GM04504 (cell line): ENCODE data around the gene BAD.
"Not testable (repeated sequence)": the region's sequence is repeated elsewhere in the genome, so short reads cannot be mapped to it uniquely, and the experiment has no call there.

Experiments used
- DNase-seq: peaks from one replicate; pipeline ENCODE4 v3.0.0-alpha.2; 2012; ENCODE audit warnings: low read depth

The BAD gene

DNA sequence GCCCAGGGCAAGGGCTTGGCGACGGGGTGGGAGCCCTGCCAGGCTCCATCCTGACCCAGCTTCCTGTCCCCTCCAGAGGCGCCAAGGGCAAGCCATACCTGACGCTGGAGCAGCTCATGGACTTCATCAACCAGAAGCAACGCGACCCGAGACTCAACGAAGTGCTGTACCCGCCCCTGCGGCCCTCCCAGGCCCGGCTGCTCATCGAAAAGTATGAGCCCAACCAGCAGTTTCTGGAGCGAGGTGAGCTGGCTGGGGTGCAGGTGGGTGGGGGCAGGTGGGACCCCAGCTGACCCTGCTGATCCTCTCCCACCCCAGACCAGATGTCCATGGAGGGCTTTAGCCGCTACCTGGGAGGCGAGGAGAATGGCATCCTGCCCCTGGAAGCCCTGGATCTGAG lies 28.2 kb downstream of the BAD start:
- DNase-seq: no peak

DNA sequence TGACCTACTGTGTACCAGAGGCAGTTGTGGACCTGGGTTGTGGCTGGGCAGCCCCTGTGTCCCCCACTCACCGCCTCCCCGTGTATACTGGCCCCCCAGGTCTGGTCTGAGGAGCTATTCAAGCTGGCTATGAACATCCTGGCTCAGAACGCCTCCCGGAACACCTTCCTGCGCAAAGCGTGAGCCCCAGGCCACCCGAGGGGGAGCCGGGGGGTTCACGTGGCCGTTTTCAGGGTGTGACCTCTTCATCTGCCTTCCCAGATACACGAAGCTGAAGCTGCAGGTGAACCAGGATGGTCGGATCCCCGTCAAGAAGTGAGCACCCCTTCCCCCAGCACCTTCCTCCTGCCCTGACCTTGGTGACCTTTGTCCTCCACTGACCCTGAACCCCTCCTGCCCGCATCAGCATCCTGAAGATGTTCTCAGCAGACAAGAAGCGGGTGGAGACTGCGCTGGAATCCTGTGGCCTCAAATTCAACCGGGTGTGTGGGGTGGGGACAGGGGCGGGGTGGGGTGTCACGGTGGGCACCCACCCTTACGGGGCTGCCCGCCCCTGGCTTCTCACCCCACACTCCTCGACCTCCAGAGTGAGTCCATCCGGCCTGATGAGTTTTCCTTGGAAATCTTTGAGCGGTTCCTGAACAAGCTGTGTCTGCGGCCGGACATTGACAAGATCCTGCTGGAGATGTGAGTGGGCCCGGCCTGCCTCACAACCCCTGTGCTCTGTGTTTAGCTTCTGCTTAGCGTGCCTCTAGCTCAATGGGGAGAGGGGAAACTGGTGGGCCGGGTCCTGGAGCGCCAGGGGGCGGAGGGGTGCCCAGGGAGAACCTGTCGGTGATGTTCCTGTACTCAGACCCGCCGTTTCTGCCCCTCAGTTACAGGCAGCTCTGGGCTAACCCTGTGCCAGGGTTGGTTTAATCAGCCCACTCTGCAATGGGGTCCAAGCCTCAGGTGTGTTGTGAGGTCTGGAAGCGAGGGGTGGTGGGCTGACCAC lies 29.0 kb downstream of the BAD start:
- no peak for DNase-seq

DNA sequence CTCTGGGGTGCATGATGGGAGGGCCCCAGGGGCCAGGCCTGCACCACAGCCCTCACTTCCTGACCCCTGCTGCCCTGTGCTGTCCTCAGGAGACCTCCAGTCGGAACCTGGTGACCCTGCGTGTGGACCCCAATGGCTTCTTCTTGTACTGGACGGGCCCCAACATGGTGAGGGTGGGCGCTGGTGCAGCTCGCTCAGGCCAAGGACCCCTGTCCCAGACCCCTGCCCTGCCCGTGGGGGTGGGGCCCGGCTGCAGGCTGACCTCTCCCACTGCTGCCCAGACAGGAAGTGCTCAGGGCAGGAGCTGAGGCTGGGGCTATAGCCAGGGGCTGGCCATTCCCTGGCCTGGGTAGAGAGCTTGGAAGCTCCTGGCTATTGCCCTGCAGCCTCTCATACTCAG lies 30.1 kb downstream of the BAD start:
- DNase-seq: no peak

DNA sequence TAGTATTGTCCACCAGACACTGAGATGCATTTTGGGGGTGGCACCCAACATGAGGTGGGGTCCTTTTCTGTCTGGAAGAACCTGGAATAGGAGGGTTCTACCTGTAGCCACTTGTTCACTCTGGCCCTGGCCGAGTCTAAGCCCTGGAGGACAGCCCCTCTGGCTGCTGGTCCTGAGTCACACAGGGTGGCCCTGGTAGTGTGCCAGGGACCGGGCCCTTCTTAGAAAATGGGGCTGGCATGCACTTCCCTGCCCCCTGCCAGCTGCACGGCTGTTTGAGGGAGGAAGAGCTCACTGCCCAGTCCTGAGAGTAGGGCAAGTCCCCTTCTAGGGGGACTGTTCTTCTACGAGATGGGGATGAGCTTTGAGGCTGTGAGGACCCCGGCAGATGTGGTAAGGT lies 31.0 kb downstream of the BAD start:
- no peak for DNase-seq

DNA sequence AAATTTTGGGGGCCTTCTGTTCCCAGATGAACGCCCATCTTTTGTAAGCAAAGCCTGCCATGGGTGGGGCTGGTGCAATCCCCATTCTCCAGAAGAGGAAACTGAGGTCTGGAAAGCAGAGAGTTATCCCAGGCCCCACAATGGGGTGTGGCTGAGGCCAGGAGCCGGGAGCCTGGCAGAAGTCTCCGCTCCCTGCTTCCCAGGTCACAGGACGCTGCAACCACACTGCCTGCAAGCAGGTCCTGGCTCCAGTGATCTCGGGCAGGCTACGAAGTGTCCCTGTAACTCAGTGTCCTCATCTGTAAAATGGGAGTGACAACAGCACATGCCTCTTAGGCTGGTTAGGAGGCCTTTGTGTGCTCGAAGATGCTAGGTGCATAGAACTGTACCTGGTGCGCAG lies 31.4 kb downstream of the BAD start:
- no peak for DNase-seq

DNA sequence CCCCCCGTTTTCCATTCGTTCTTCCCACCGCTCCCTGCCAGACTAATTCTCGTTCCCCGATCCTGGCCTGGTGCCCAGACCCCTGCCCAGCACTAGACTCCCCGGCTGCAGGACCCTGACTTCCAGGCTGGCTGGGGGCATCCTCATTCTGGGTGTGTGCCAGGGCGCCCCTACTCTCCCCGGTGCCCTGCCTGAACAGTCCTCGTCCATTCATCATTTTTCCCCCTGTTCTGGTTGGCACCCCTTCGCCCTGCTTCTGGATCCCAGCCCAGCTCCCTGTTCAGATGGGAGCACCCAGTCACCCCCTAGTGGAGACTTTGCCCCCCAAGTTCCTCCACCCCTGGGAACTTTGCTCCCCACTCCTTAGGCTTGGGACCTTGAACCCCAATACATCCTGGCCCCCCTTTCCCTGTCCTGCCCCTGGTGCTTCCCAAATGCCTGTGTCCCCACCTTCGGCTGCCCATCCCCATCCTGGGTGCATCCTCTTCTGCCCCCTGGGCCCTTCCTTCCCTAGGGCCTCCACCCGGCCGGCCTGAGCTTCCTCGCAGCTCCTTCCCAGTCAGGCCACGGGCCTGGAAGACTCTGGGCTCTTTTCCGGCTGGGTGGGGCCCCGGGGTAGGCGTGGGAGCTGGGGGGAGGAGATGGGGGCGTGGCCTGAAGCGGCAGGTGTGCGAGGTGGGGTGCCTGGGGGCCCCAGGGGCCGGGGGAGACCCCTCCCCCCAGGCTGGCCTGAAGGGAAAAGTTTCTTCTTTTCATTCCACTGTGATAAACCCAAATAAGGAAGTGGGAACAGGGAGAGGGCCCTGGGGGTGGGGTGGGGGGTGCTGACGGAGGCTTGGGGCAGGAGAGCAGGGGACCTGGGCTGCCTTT lies 32.2 kb downstream of the BAD start:
- no peak for DNase-seq

DNA sequence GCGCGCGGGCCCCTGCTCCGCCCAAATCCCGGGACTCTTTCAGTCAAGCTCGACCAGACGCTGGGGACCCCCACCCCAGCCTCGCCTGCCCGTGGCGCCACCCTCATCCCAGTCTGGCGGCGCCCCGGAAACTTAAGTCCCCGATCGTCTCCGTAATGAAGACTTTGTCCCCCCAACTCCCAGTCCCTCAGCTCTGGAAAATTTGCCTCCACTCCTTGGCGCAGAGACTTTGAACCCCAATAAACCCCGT lies 32.8 kb downstream of the BAD start:
- DNase-seq: no peak

DNA sequence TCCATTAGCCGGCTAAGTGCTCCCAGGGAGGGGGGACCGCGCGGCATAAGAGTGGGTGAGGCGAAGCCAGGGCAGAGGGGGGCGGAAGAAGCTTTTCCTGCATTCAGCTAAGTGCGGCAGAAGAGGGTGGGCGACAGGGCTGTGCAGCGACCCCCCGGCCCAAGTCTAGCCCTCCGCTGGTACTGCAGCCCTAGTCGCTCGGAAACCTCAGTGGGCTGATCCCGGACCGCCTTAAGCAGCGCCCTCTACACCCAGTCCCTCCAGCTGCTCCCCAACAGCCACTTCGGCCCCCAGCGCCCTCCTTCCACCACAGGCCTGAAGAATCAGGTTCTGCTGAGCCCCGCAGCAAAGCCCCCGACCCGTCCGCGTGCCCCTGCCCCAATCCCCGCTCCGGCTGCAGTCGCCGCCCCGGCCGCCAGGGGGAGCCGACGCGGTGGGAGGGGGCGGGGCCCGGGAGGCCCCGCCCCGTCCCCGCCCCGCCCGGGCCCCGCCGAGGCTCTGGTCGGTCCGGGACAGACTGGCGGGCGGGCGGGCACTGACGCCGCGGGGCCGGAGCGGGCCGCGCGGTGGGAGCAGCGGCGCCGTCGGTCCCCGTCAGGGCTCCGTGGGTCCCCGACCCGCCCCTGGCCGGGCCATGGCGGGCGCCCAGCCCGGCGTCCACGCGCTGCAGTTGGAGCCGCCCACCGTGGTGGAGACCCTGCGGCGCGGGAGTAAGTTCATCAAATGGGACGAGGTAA lies 33.3 kb downstream of the BAD start, which contains the start of gene PLCB3:
Gene PLCB3 (plus strand): TSS at position 515 of the 737 bp plus-strand sequence. CDS start 120 bp downstream, at position 635.
- no peak for DNase-seq

DNA sequence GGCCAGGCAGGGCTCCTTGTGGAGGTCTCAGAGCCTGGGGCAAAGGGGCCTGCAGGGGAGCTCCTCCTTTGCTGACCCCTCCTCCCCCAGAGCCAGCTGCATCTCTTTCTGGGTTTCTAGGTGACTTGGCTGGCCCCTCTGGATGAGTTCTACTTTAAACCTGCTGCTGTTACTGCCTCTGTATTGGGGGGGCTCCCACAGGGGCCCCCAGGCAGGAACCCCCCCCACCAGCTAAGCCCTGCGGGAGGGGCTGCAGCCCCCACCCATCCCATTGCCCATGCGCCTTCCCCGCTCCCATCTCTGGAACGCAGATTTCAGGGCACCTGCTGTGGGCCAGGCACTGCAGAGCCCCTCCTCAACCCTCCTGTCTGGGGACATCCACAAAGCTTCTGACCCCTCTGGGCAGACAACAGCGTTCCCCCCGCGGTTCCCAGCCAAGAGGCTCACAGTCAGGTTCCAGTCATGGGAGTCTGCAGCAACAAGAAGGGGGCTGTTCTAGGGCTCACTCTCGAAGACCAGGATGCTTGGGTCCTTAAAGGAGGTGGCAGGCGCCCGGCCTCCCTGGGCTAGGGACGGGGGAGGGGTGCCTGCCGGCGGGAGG lies 34.0 kb downstream of the BAD start:
- DNase-seq: no peak

DNA sequence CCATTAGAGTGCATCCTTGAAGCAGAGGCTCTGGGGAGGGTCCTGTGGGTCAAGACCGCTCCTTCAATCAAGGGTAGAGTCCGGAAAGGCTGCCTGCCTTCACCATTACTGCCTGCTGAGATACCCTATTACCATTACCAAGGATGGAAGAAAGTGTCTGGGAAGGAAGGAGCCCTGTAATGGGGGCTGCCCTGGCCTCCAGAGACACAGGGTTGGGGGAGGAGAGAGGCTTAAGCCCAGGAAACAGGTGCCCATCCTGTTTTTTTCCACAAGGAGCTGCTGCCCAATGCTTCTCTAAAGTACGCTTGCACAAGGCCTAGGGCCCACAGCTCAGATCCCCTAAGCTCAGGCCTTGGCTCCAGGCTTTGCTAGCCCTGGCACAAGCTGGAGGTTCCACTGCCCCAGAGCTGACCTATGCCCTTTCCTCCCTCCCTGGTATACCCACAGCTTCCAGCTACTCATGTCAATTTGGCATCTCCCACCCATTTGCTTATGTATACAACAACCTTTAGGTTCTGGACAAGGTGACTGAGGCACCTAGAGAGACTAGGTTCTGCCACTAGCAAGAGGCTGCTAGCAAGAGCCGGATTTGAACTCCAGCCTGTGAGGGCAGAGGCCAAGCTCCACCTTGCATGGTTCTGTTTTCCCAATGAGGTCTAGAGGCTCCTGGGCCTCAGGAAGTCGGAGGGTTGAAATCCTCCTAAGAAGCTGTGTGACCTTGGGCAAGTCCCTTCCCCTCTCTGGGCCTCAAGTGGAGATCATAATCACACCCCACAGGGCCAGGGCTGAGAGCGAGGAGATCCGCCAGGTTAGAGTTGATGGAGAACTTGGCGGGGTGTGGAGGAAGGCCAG lies 34.7 kb downstream of the BAD start:
- no peak for DNase-seq

DNA sequence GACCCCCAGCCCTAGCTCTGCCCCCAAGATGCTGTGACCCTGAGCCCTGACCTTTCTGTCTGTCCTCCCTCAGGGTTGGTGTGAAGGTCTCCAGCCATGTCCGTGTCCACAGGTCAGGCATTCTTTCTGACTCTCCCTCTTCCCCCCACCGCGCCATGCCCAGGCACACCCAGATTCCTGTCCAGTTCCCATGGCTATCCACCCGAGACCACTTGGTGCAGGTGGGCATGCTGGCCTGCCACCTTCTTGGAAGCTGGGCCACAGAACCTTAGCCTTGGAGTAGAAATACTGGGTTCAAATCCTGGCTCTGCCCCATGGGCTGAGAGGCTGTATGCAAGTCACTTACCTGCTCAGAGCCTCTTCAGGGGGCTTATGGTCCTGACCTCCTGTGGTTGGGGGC lies 35.4 kb downstream of the BAD start:
- DNase-seq: no peak

DNA sequence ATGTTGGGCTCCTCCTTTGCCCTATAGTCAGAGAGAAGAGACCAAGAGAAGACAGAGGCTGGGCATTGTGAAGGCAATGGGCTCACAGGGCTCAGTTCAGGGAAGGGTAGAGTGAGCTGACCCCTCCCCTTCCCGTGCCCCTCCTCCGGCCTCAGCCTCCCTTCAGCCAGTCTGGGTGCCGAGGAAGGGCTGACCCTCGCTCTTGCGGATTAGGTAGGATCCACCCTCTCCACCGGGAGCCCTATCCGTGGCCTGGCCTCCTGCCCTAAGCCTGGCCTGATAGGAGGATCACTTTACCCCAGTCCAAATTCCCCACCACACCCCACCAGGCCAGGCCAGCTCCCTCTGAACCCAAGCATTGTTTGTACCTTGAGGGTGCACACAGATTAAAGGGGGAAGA lies 35.9 kb downstream of the BAD start:
- DNase-seq: no peak

DNA sequence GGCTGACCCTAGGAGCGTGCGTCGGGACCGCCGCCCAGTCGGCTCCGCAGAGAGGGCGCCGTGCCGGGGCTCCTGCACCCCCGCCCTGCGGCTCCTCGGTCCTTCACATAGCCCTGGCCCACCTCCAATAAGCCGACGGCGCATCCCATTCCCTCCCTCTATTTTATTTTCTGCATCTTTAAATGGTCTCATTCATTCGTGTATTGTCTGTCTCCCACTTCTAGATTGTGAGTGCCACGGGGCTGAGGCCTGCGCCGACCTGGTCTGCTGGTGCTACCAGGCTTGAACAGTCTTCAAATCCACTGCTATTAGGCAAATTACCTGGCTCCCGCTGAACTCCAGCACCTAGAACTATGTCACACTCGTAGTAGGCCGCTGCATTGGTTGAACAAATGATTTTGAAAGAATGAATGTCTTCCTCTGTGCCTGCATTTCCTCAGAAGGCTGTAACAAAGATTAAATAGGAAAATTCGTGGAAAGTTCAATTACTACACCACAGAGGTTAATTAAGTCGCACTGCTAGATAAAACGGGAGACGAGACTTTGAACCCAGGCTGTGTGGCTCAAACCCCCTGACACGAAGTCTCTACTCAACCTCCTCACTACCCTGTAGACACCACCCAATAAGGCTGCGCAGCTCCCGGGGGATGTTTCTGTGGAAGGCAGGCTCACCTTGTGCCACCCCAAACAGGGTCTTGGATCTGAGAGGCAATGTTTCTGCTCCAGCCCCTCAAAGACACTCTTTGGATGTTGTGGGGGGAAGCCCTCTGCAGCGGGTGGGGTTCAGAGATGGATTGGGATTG lies 36.5 kb downstream of the BAD start:
- DNase-seq: no peak

DNA sequence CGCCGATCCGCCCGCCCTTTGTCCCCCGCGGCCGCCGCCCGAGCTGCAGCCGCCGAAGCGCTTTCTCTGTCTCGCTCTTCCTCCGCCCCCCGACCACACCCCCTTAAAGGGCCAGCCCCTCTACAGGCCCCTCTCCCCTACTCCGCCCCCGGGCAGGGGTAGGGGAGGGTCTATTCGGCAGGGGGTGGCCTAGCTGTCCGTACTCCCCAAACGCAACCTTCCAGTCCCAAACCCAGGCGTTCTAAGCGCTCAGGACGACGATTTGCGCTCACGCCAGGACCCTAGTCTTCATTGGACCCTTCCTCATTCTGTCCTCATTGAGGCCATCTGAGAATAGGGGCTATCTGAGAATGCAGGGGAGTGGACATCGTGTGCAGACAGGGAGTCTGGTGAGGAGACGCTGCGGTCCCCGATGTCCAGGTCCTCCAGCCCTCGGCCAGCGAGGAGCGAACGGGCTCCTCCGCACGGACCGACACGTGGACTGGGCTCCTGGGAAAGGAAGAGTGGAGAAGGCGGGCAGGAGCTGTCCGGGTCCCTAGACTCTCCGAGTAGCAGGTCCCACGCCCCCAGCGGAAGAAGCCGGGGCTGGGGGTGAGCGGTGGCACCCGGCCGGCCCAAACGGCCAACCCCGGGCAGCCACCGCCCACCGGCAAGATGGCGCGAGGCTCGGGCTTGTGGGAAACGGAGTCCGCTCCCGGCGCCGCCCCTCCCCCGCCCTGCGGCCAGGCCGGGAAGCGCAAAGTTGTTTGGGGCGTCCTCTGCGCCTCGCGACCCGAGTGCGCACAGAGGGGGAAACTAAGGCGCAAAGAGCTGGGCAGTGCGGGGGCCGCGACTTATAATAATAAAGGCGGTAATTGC lies 37.4 kb downstream of the BAD start, which contains the start of gene PPP1R14B:
Gene PPP1R14B (minus strand): TSS at position 73 of the 858 bp plus-strand sequence. CDS start 270 bp downstream, outside the sequence.
- peak; percentile 68 for DNase-seq

DNA sequence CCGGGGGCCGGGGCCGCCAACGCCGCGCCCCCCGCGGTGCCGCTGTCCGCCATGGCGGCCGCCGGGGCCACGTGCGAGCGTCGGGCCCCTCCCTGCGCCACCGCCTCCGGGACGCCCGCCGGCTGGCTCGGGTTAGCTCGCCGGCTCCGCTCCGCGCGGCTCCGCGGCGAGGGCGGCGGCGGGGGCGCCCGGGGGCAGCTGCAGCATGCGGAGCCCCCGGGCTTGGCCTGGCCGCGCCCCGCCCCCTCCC lies 37.9 kb downstream of the BAD start:
- DNase-seq: not testable (repeated sequence)

DNA sequence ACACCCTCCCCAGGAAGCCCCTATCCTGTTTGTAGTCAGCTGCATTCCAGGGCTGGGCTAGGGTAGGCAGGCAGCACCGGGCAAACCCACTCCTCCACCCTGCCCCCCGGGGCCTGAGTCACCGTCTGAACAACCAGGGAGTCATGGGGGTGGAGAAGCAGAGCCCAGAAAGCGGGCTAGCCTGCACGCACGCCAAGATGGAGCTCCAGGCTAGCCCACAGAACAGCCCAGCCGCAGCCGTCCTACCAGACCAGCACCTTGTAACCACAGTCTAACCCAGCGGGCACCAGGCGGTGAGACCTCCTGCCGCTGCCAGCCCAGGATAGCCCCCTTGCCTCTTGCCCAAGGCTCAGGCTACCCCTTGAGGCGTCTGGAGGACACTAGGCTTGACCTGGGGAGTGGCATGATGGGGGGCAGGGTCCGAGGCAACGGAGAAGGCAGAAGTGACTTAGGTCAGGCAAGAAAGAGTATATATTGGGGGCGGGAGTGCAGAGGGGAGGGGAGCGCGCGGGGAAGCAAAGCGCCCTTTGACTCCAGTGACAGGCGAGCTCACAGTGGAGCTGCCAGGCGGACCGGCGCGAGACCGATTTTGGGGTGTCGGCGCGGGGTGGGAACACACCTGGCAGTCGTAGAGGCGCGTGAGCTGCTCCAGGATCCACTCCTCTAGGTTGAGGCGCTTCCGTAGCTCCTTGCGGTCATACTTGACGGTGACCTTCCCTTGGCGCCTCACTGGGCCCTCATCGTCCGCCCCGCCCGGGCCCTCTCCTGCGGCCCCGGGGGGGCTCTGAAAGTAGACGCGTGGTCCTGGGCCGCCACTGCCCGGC lies 38.5 kb downstream of the BAD start:
- DNase-seq: peak; percentile 72

DNA sequence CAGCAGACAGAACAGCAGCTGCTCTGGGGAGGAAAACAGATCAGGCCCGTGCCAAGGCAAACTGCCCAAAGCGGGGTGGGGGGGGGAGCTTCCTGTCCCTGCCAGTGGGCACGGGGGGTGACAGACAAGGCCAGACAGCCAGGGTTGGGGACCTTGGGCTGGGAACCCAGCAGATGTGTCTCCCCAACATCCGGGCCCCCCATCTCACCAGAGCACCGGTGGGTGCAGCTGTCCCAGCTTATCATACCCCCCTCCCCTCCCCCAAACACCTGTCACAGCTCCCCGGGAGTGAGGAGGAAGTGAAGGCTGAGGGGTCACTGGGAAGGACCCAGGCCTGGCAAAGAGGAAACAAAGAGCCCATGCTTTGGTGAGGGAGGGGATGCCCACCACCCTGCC lies 39.1 kb downstream of the BAD start:
- DNase-seq: no peak

DNA sequence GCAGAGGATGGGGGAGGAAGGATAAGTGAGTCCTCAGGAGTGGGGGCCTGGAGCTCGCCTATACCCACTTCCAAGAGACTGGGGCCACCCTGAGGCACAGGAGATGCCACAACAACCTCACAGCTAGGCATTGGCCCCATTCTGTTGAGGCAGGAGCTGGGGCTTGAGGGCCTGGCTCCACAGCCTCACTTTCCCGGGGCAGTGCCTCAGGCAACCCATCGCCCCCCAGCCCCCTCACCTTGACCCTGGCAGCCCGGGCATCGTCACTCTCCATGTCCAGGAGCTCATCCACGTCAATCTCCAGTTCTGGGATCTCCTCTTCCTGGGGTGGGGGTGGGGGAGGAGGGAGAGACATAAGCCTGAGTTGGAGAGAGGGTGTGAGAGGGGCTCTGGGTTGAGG lies 39.5 kb downstream of the BAD start:
- no peak for DNase-seq

DNA sequence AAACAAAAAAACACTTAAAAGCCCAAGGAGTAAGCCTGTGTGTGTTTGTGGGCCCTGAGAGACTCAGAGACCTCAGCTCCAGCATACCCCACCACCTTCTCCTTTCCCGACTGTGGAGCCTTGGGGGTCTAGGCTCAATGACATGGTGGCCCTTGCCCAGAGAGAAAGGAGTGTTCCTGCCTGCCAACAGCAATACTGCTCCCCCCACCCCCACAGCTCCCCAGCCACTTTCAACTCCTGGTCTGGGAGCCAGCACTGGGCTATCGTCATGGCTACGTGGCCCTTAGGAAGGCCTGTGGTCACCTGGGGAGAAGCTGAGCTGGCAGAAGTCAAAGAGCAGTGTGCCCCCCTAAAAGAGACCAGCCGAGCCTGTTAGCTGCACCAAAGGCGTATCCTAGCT lies 40.4 kb downstream of the BAD start:
- no peak for DNase-seq
